Activated CD8-positive, alpha-beta memory T cell treated with anti-CD3 and anti-CD28 coated beads for 48 hours (primary cell): ENCODE measurements around the gene MYOCD.

Experiments used
- DNase-seq, 3 experiments: peaks; one replicate each; pipeline ENCODE4 v3.0.0-alpha.2; 2020; ENCODE audit warnings: low read depth in 2 of 3, low spot score in 2 of 3

The MYOCD gene

DNA sequence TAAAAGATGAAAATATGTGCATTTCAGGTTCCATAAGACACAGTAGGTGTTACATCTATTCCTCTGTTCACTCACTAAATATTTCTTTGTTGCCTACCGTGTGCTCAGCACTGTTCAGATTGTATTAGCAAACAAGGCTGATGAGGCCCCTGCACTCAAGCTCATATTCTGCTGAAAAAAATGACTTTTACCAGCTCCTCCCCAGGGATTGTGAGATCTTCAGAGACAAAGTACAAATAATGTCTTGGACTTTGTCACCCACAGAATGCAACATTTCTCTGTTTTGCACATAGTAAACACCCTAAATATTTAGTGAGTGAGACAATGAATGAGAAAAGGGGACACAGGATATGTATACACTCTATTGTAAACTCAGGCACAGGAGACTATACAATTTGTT, 21.9 kb upstream of the MYOCD start:
- DNase-seq = no peak

DNA sequence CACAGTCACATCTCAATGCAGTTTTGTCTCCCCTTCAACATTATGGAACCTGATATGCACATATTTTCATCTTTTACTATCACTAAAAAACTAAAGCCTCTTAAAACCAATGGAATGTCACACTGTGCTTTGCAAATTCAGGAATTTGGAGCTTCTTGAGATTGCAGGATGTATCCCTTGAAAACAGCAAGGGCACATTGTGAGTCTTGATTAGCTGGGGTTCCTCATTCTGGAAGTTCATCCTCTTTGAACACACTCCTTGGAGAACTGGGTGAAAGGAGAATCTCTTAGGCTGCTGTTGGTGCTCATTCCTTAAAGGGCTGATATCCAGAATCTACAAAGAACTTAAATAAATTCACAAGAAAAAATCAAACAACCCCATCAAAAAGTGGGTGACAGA, 21.1 kb upstream of the MYOCD start:
- DNase-seq = no peak

DNA sequence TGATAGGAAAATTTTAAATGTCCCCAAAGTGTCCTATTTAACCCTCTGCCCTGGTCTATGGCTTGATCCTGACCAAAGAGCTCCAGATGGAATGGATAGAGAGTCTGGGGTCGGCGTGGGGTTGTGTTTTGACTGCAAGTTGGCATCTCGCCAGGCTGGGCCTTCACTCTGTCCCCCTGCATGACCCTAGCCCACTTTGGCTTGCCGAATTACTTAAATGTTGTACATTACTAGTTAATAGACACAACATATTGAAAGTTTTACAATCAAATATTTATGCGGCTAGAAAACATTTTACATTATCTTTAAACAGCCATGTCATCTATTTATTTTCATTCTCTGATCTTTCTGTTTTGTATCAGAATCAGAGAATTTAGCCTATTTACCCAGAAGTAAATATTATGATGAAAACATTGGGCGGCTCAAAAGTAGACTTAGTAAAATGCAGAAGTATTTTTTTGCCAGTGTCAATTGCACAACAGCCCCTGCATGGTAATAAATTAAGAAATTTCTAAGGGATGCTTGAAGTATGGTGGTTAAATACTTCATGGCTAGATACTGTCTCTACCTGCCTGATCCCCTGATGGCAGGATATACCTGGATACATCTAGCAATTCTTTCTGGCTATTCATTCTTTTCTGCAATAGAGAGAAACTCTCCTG, 18.8 kb upstream of the MYOCD start:
- no peak for DNase-seq

DNA sequence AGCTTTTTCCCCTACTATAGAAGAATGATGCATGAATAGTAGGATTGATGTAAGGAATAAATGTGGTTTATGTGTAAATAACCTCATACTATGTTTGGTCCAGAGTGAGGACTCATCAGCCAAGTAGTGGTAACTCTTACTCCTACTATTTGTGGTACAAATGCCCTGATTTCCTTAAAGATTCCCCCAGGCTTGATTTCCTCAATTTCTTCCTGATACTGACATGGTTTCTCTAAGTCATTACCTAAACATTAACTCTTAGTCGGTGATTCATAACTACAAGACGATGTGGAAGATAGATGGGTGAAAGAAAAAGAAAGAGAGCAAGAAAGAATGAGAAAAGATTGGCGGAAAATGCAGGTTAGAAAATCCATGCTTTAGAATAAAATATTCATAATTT, 17.2 kb upstream of the MYOCD start:
- DNase-seq = no peak

DNA sequence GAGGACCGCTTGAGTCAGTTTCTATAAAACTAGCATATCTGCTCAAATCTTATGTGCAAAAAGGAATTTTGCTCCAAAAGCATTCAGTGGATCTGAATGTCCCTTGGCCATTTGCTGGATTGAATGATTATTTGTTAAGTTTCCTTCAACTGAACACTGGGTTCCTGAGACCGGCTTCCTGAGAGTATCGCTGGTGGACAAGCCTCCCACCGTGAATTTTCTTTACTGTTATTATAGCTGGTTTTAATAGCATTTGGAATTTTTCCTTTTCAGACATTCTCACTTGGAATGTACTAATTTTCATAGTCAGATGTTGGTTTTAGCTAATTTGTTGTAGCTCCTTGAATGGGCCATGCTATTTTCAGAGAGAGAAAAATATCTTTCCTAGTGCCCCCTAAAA, 9.8 kb upstream of the MYOCD start:
- no peak for DNase-seq

DNA sequence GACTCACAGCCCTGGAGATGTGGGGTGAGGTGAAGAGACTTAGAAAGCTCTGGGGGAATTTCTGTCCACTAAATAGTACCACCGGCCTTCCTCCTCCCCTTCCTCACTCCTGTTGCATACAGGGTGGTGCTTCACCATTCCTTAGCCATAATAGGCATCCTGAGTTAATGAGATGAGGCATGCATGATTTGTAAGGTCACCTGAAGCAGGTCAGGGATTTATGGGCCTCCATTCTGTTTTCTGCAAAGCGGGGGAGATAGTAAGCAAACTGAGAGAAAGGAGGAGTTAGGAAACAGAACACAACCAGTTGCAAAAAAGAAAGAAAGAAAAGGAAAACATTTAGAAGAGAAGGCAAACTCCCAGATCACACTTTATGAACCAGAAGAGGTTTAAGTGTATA, 9.3 kb upstream of the MYOCD start:
- no peak for DNase-seq

DNA sequence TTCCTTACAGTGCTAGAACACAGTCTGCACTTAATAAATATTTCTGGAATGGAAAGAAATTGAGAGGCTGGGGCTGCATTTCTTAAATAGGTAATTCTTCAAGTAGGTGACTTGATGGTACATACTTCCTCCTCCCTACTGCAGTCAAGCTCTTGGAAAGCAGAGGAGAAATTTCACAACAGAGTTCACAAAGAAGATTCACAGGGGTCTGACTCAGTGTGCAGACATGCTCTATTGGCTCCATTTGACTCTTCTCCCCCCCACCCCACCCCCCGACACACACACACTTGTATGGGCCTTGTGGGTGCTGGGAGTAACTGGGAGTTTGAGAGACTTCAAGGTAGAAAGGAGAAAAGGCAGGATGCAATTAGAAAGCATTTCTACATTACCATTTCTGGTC, 6.2 kb upstream of the MYOCD start:
- no peak for DNase-seq

DNA sequence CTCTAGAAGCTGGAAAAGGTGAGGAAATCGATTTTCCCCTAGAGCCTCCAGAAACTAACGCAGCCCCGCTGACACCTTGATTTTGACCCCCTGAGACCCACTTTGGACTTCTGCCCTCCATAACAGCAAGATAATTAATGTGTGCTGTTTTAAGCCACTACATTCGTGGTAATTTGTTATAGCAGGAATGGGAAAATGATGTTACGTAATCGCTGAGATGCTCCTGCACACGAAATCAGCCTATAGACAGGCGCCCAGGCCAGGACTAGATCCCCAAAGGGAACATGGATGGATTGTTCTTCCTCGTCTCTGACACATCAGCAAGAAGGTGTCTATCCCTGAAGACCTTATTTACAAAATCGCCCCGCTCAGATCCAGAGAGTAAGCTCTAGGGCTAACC, 1.4 kb upstream of the MYOCD start:
- no peak for DNase-seq

DNA sequence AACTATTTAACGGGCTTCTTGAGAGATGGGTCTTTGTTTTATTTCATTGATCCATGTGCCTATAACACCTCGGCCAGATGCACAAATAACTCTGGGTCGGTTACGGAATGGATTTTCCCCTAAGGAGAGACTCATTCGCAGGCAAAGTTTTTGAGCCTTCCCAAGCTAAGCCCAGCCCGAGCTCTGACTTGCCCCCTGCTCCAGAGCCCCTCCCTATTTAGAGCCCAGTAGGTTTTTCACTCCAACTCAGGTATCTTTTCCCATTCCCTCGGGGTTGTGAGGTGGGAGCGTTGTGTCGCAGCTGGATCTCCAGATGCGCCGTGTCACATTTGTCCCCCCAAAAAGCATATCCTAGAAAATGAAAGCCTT, 812 bp upstream of the MYOCD start:
- no peak for DNase-seq

DNA sequence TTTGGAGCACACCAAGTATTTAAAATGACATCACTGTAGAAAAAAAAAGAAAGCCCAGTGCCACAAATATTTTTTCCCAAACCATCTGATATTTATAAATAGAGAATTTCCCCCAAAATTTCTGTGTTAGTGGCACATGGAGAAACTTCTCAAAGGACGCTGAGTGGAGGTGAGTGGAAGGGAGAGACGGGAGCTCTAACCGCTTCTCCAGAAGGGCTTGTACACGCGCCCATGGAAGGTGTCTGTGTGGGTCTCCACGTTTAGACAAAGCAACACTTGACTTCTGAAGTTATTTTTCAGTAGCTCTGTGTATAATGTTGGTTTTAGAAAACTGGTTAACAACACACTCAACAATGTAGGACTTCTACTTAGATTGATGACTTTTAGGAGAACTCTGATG, 1.0 kb downstream of the MYOCD start:
- no peak for DNase-seq

DNA sequence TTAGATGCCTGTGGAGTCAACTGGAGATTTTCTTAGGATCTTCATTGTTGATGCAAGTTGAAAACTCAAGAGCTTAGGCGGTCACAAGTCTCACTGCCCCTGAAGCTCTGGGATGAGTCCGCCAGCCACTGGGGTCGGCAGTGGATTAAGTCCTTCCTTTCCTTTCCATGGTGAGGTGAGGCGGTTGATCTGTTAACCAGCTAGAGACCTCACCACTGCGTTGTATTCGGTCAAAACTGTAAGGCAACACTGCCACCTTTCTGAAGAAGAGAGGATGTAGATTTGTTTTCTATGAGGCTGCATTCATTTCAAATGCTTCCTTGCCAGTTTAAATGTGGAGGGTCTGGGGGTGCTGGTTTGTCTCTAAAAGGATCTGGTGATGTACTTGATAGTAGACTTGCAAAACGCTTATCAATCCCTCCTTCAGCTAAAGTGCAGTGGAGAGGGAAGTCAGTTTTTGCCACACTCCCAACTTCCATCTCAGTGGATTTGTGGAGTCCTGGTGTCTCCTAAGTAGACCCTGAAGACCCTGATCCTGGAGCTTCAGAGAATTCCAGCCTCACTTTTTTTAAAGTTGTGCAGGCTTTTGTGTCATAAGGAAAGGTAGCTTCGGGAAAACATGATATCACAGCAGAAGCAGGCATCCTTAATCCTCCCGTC, 1.7 kb downstream of the MYOCD start:
- no peak for DNase-seq

DNA sequence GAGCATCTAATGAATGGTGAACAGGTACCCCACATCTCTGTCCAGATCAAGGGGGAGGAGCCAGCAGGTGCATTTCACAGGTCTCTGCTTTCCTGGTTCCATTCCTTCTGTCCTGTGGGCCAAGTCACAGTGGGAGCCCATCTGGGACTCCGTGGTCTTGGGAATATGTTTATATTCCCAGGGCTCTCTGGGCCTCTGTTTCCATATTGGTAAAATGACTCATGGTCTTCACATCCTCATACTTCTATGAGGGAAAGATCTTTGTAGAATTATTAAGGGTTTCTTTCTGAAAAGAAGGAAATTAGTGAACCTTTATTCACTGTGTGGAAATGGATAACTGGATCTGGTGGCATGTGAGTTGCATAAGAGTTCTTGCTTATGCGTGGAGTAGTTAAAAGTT, 6.2 kb downstream of the MYOCD start:
- no peak for DNase-seq

DNA sequence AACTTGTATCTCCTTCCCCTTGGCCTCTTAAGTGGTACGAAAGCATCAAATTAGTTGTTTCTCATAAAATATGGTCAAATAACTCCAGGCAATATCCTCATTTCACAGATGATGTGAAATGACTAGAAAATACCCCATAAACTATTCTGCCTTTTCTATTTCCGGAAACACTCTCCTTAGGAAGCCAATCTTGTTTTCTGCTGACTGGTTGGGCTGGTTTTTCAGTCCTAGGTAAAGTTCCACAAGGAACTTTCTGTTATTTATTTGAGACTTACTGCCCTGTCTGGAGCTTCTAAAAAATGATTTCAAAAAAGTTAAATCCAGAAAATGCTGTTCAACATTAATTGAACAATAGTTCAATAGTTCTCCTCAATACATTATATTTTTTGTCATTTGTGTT, 7.3 kb downstream of the MYOCD start:
- no peak for DNase-seq

DNA sequence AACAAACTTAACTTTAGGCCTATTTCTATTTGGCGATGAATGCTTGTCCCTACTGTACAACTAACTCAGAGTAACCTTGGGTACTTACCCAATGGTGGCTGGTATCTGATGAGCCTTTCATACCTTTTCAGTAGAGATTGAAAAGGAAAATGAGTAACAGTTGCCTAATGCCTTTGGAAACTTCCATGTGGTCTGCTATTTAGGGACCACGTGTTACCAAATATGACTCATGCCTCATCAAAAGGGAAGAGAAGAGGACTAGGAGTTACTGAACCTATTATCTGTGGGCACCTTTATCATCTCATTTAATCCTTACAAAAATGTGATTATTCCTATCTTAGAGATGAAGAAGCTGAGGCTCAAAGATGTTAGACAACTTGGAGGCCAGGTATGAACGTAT, 8.1 kb downstream of the MYOCD start:
- DNase-seq = no peak

DNA sequence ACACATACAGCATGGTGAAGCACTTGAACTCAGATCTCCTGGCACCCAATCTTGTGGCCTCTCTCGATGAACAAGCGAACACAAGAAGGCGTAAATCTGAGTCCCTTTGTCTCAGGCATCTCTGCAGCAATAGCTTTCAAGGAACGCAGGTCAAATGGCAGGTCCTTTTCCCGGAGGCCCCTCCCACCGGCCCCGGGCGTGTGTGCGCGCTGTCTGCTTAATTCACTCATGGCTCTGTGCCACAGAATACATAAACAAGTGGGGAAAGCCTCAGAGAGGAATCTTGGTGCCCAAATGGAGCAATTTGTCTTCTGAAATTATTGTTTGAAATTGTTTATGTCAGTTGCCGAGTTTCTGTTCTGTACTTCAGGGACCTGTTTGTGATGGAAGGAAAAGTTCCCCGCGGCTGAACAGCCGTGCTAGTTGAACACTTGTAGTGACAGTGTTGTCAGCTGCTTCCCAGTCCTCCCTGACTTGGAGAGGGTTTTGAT, 14.8 kb downstream of the MYOCD start:
- DNase-seq = no peak

DNA sequence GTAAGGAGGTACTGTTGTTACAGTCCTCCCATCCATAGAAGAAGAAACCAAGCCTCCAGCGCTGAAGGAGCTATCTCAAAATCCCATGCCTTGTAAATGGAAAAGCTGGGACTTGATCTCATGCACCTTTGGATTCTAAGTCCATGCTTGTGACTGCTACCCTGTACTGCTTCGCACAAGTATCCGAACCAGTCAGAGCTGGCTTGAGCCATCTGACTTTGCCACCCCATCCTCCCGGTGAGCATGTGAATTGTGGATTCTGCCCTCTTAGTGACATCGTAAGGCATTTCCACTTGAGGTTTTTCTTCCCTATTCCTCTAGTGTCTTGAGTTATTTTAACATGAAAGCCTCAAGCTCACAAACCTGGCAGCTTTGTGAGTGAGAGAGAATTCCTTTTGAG, 15.3 kb downstream of the MYOCD start:
- DNase-seq = no peak

DNA sequence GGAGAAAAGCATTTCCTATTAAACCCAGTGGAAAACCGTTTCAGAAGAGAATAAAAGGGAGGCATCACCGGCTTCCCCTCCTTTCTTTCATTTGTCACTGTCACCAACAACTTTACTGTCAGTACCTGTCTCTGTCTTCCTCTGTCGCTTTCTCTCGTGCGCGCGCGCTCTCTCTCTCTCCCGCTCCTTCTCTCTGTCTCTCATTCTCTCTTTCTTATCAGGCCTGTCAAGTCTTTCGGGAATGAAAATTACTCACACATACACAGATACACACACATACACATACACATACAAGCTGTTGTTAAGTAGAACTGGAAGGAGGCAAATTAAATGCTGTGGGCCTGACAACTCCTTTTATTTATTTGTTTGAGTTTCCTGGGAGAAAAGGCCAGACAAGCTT, 17.6 kb downstream of the MYOCD start:
- DNase-seq = no peak

DNA sequence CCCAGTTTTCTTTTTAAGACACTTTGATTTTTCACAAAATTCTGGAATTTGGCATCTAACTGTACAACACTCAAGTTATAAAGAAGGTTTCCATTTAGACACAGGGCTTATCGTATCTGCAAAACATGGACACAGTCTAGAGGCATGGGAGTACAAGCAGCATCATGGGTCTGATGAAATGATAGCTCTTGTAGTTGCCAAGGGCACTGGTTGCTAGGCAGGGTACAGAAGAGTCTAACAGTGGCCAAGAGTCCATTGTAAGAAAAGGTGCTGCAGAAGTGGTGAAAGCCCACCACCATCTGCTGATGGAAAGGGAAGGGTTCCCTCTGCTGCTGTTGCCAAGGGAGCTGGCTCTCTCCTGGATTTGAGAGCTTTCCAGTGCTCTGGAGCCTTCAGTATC, 20.8 kb downstream of the MYOCD start:
- DNase-seq = no peak

DNA sequence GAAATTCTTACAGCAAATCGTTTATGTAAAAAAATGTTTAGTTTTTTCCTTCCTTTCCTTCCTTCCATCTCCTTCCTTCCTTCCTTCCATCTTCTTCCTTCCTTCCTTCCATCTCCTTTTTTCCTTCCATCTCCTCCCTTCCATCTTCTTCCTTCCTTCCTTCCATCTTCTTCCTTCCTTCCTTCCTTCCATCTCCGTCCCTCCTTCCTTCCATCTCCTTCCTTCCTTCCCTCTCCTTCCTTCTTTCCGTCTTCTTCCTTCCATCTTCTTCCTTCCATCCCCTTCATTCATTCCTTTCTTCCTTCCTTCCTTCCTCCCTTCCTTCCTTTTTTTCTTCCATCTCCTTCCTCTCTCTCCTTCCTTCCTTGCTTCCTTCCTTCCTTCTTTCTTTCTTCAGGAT, 22.7 kb downstream of the MYOCD start:
- DNase-seq = no peak

DNA sequence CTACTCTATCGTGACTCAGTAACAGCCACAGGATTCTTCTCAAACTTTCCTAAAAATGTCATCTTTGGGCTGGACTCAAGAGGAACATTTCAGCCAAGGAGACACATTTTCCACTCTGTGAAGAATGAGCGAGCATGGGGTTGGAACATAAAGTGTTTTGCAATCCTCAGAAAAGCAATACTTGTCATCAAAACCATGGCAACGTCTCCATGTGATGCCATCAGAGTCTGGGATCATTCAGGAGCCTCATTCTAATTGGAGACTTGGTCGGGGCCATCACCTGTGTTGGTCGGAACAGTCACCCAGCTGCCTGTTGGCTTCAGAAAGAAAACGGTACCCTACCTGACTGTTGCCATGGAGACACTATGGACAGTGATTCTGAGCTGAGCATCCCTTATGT, 25.5 kb downstream of the MYOCD start:
- no peak for DNase-seq

DNA sequence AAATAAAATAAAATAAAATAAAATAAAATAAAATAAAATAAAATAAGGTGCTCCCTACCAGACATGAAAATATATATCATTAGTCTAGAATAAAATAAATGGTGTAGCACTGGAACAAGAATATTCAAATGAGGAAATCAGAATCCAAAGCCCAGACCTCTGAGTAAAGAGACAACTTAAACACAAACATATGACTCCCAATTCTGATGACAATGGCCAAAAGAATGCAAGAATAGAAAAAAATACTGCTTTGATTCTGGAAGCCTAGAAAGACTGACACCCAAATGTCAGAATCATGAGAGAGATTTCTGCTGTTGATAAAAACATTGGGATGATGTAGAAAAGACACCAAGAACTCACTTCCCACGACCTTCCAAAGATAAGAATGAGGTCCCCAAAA, 27.9 kb downstream of the MYOCD start:
- DNase-seq = no peak

DNA sequence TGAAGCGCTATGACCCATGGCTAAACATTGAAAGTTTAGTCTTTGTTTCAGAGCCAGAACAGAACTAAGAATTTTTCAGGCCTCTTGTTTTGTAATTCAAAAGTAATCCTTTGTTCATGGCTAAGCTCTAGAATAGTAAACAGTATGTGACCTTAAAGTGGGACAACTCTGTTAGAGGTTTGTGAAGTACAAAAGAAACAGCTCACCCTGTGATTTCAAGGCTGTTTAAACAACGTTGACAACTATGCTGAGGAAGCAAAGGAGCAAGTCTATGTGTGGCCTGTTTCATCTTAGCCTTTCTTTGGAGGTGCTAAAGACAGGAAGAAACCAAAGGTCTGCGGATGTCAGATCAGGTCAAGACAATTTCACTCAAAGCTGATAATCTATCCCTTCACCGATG, 40.4 kb downstream of the MYOCD start:
- no peak for DNase-seq

DNA sequence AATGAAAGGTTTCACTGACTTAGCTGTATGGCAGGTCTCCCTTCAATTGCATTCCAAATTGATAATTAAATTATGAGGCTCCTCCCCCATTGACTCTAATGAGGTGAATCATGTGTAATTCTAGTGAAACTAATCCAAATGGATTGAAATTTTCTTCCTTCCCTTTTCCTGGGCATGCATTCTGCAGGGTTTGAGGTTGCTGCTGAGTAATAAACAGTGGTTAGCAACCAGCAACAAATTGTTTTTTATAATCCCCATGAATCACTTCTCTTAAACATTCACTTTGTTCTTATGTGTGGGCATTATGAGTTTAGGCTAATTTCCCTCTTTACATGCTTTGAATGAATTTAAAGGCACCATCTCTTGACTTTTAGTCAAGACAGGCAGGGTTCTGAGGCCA, 43.4 kb downstream of the MYOCD start:
- no peak for DNase-seq
